SK-N-SH treated with all-trans-retinoic acid at 6 μM for 48 hours (cell line): ENCODE data around the gene MUC5AC.

Source experiments
- ATAC-seq: fragments of 200-7000 bp; cut with Tn5 transposase; 3 replicates; pipeline ENCODE4 v1.9.1; 2020; ENCODE audit warnings: mild to moderate bottlenecking, moderate library complexity
- ARNTL ChIP-seq: fragments of 450-650 bp; formaldehyde crosslinking; IDR thresholded peaks from 2 replicates; pipeline ENCODE4 v1.5.0; 2020; ENCODE audit warnings: low read depth, mild to moderate bottlenecking, moderate library complexity, borderline replicate concordance
- BACH2 ChIP-seq: fragments of 250-450 bp; sonication (Bioruptor Pico); IDR thresholded peaks from 2 replicates; pipeline ENCODE4 v1.9.0; 2021; ENCODE audit warnings: mild to moderate bottlenecking, borderline replicate concordance
- CREB5 ChIP-seq: fragments of 250-450 bp; sonication (Bioruptor Pico); IDR thresholded peaks from 2 replicates; pipeline ENCODE4 v1.5.1; 2020; ENCODE audit warnings: low read depth, mild to moderate bottlenecking, moderate library complexity
- CSDC2 ChIP-seq: fragments of 250-450 bp; sonication (Bioruptor Pico); IDR thresholded peaks from 2 replicates; pipeline ENCODE4 v1.5.0; 2020; ENCODE audit warnings: mild to moderate bottlenecking, moderate library complexity
- CSRNP3 ChIP-seq: fragments of 250-450 bp; sonication (Bioruptor Pico); IDR thresholded peaks from 2 replicates; pipeline ENCODE4 v1.5.1; 2021; ENCODE audit warnings: mild to moderate bottlenecking, moderate library complexity
- GLIS3 ChIP-seq: fragments of 250-450 bp; sonication (Bioruptor Pico); IDR thresholded peaks from 2 replicates; pipeline ENCODE4 v1.5.0; 2020; ENCODE audit warnings: mild to moderate bottlenecking, moderate library complexity
- ISL1 ChIP-seq: fragments of 250-450 bp; sonication (Bioruptor Pico); IDR thresholded peaks from 2 replicates; pipeline ENCODE4 v2.1.2; 2022; ENCODE audit warnings: mild to moderate bottlenecking, moderate library complexity
- OSR1 ChIP-seq: fragments of 250-450 bp; sonication (Bioruptor Pico); IDR thresholded peaks from 2 replicates; pipeline ENCODE4 v1.8.0; 2022; ENCODE audit warnings: moderate library complexity, mild to moderate bottlenecking, inconsistent platforms
- PATZ1 ChIP-seq: fragments of 250-450 bp; sonication (Bioruptor Pico); IDR thresholded peaks from 2 replicates; pipeline ENCODE4 v1.8.0; 2020; ENCODE audit warnings: mild to moderate bottlenecking, moderate library complexity, borderline replicate concordance
- PPARA ChIP-seq: fragments of 250-450 bp; sonication (Bioruptor Pico); IDR thresholded peaks from 2 replicates; pipeline ENCODE4 v1.5.0; 2020; ENCODE audit warnings: mild to moderate bottlenecking, borderline replicate concordance
- RARB ChIP-seq: fragments of 250-450 bp; sonication (Bioruptor Pico); IDR thresholded peaks from 2 replicates; pipeline ENCODE4 v1.8.0; 2021; ENCODE audit warnings: mild to moderate bottlenecking, moderate library complexity
- SNAI2 ChIP-seq: fragments of 250-450 bp; sonication (Bioruptor Pico); IDR thresholded peaks from 2 replicates; pipeline ENCODE4 v1.5.0; 2020; ENCODE audit warnings: mild to moderate bottlenecking, moderate library complexity
- TCF4 ChIP-seq: fragments of 250-450 bp; sonication (Bioruptor Pico); IDR thresholded peaks from 2 replicates; pipeline ENCODE4 v1.8.0; 2021; ENCODE audit warnings: mild to moderate bottlenecking, moderate library complexity, borderline replicate concordance
- TOX ChIP-seq: fragments of 250-450 bp; sonication (Bioruptor Pico); IDR thresholded peaks from 2 replicates; pipeline ENCODE4 v1.8.0; 2021; ENCODE audit warnings: mild to moderate bottlenecking, moderate library complexity, borderline replicate concordance
- ZC3H10 ChIP-seq: fragments of 250-450 bp; sonication (Bioruptor Pico); IDR thresholded peaks from 2 replicates; pipeline ENCODE4 v1.5.1; 2021; ENCODE audit warnings: mild to moderate bottlenecking, moderate library complexity
- ZFP3 ChIP-seq: fragments of 250-450 bp; sonication (Bioruptor Pico); IDR thresholded peaks from 2 replicates; pipeline ENCODE4 v1.5.0; 2020; ENCODE audit warnings: mild to moderate bottlenecking, moderate library complexity
- ZNF565 ChIP-seq: fragments of 450-650 bp; formaldehyde crosslinking; conservative IDR thresholded peaks from 2 replicates; pipeline ENCODE4 v1.5.0; 2020; ENCODE audit warnings: low read depth, mild to moderate bottlenecking, moderate library complexity
- ZNF8 ChIP-seq: fragments of 450-650 bp; formaldehyde crosslinking; IDR thresholded peaks from 2 replicates; pipeline ENCODE4 v1.5.0; 2020; ENCODE audit warnings: mild to moderate bottlenecking, moderate library complexity
- TF ChIP-seq, protein P1 (sequence below): fragments of 250-450 bp; sonication (Bioruptor Pico); IDR thresholded peaks from 2 replicates; pipeline ENCODE4 v1.5.0; 2020; ENCODE audit warnings: mild to moderate bottlenecking, moderate library complexity
- TF ChIP-seq, protein P2 (sequence below): fragments of 250-450 bp; sonication (Bioruptor Pico); IDR thresholded peaks from 2 replicates; pipeline ENCODE4 v1.8.0; 2021; ENCODE audit warnings: low read depth, mild to moderate bottlenecking, moderate library complexity, borderline replicate concordance

Gene MUC5AC

GRCh38 chr11:1232021-1232882 lies 74.5 kb downstream of the MUC5AC start:
- no peak for ATAC-seq
- no peak for TF ChIP-seq ISL1
- TF ChIP-seq ZC3H10 (CRISPR knock-in tag), result no peak
- TF ChIP-seq, protein P1, sequence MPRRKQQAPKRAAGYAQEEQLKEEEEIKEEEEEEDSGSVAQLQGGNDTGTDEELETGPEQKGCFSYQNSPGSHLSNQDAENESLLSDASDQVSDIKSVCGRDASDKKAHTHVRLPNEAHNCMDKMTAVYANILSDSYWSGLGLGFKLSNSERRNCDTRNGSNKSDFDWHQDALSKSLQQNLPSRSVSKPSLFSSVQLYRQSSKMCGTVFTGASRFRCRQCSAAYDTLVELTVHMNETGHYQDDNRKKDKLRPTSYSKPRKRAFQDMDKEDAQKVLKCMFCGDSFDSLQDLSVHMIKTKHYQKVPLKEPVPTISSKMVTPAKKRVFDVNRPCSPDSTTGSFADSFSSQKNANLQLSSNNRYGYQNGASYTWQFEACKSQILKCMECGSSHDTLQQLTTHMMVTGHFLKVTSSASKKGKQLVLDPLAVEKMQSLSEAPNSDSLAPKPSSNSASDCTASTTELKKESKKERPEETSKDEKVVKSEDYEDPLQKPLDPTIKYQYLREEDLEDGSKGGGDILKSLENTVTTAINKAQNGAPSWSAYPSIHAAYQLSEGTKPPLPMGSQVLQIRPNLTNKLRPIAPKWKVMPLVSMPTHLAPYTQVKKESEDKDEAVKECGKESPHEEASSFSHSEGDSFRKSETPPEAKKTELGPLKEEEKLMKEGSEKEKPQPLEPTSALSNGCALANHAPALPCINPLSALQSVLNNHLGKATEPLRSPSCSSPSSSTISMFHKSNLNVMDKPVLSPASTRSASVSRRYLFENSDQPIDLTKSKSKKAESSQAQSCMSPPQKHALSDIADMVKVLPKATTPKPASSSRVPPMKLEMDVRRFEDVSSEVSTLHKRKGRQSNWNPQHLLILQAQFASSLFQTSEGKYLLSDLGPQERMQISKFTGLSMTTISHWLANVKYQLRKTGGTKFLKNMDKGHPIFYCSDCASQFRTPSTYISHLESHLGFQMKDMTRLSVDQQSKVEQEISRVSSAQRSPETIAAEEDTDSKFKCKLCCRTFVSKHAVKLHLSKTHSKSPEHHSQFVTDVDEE (CRISPR knock-in tag), result no peak
- TF ChIP-seq ARNTL (CRISPR knock-in tag), result no peak
- TF ChIP-seq, protein P2, sequence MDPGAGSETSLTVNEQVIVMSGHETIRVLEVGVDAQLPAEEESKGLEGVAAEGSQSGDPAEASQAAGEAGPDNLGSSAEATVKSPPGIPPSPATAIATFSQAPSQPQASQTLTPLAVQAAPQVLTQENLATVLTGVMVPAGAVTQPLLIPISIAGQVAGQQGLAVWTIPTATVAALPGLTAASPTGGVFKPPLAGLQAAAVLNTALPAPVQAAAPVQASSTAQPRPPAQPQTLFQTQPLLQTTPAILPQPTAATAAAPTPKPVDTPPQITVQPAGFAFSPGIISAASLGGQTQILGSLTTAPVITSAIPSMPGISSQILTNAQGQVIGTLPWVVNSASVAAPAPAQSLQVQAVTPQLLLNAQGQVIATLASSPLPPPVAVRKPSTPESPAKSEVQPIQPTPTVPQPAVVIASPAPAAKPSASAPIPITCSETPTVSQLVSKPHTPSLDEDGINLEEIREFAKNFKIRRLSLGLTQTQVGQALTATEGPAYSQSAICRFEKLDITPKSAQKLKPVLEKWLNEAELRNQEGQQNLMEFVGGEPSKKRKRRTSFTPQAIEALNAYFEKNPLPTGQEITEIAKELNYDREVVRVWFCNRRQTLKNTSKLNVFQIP (CRISPR knock-in tag), result no peak
- no peak for TF ChIP-seq CSDC2 (CRISPR knock-in tag)
- no peak for TF ChIP-seq TOX (CRISPR knock-in tag)
- no peak for TF ChIP-seq PATZ1
- no peak for TF ChIP-seq ZNF565 (CRISPR knock-in tag)
- no peak for TF ChIP-seq RARB (CRISPR knock-in tag)
- no peak for TF ChIP-seq BACH2
- no peak for TF ChIP-seq GLIS3 (CRISPR knock-in tag)
- TF ChIP-seq PPARA (CRISPR knock-in tag), result no peak
- no peak for TF ChIP-seq CSRNP3 (CRISPR knock-in tag)
- TF ChIP-seq CREB5 (CRISPR knock-in tag), result no peak
- no peak for TF ChIP-seq ZFP3 (CRISPR knock-in tag)
- TF ChIP-seq TCF4 (CRISPR knock-in tag), result no peak
- no peak for TF ChIP-seq ZNF8 (CRISPR knock-in tag)
- TF ChIP-seq SNAI2 (CRISPR knock-in tag), result no peak
- TF ChIP-seq, all 23 proteins: peak for 0

DNA sequence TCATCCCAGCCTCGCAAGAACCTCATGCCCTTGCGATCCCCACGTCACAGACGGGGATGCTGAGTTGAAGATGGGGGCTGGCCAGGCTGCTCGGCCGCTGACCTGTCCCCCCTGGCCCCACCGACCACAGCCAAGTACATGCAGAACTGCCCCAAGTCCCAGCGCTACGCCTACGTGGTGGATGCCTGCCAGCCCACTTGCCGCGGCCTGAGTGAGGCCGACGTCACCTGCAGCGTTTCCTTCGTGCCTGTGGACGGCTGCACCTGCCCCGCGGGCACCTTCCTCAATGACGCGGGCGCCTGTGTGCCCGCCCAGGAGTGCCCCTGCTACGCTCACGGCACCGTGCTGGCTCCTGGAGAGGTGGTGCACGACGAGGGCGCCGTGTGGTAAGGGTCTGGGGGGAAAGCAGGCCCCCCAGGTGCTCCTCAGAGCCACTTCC lies 75.1 kb downstream of the MUC5AC start:
- no peak for ATAC-seq
- TF ChIP-seq CSRNP3 (CRISPR knock-in tag) (no peak), CSDC2 (CRISPR knock-in tag) (no peak), OSR1 (CRISPR knock-in tag) (no peak), ZC3H10 (CRISPR knock-in tag) (no peak), ARNTL (CRISPR knock-in tag) (no peak), TCF4 (CRISPR knock-in tag) (no peak), PPARA (CRISPR knock-in tag) (no peak), BACH2 (no peak), ZNF565 (CRISPR knock-in tag) (no peak)
- TF ChIP-seq, protein P1 (CRISPR knock-in tag), result no peak
- TF ChIP-seq, protein P2 (CRISPR knock-in tag), result no peak
